Esophagus squamous epithelium (tissue), 5 donors: ENCODE data around the gene GPR31. TPM values are rescaled to one million over a fixed set of nuclear protein-coding genes. Genes with fewer than 3 reads are reported as not detected.

Source experiments
- DNase-seq: peaks from one replicate; lab custom pipeline; 2025; lab: John Stamatoyannopoulos, UW
- H3K27ac ChIP-seq, 4 donors: fragments of 200-600 bp; sonication (generic); one replicate each; pipeline ENCODE4 v1.5.1; 2016 to 2019; ENCODE audit warnings: mild to moderate bottlenecking in 1 of 4
- H3K27me3 ChIP-seq, 4 donors: fragments of 200-600 bp; sonication (generic); 1 replicate in 3 of 4; 2 replicates in 1 of 4; pipeline versions ENCODE4 v1.5.1 to v1.6.0; 2017 to 2021; ENCODE audit warnings: antibody characterized with exemption in 1 of 4
- H3K36me3 ChIP-seq, 3 donors: fragments of 200-600 bp; sonication (generic); one replicate each; pipeline ENCODE4 v1.5.1; 2016 to 2019
- H3K4me1 ChIP-seq, 3 donors: fragments of 200-600 bp; sonication (generic); one replicate each; pipeline ENCODE4 v1.5.1; 2017 to 2019
- H3K4me3 ChIP-seq, 4 donors: fragments of 200-600 bp; sonication (generic); 1 replicate in 3 of 4; 2 replicates in 1 of 4; pipeline ENCODE4 v1.5.1; 2016 to 2019; ENCODE audit warnings: mild to moderate bottlenecking in 2 of 4, moderate library complexity in 1 of 4
- H3K9me3 ChIP-seq, 3 donors: fragments of 200-600 bp; sonication (generic); one replicate each; pipeline ENCODE4 v1.5.1; 2016 to 2019
- CTCF ChIP-seq, 6 experiments: fragments of 450-650 bp in 4 of 6; fragments of 200-600 bp in 2 of 6; sonication (generic) in 2 of 6; IDR thresholded peaks; one replicate each; pipeline ENCODE4 v1.5.1; 2016 to 2019; ENCODE audit warnings: antibody characterized with exemption in 6 of 6, mild to moderate bottlenecking in 4 of 6, moderate library complexity in 4 of 6
- POLR2A ChIP-seq, 4 donors: fragments of 450-650 bp; IDR thresholded peaks; one replicate each; pipeline ENCODE4 v1.6.1; 2017; ENCODE audit warnings: antibody characterized with exemption in 4 of 4, mild to moderate bottlenecking in 4 of 4, moderate library complexity in 3 of 4
- WGBS, 2 donors: methylation state at CpG; one replicate each; pipeline ENCODE4 v1.1.5; 2018; 5-methylcytosine and 5-hydroxymethylcytosine counted together
- intact Hi-C: fragments of 100-400 bp; cut with DNase I; formaldehyde crosslinking; loops from one replicate; pipeline ENCODE4 v1.15.0; 2022
- total RNA-seq, 4 donors: library from RNA; depleted of rRNA; stranded (reverse); fragments of >200 nt; gene quantifications; one replicate each; pipeline ENCODE4 v1.1.0, GENCODE V29; 2016
- donor health status: DM: yes; HTN: yes; CAD: no.

GPR31 gene
- total RNA-seq, 4 donors from 2014 or later = not detected

- Histone ChIP-seq H3K27ac (no peak overlapping the region), H3K27me3 (peaks cover 0 to 81% (median 2%) of the 10 kb centered on the region in 4 donors), H3K4me1 (peaks cover 0 to 13% (median 0%) of the 10 kb centered on the region in 3 donors), H3K9me3 (no peaks in the 10 kb centered on the region), H3K4me3 (no peak overlapping the region), H3K36me3 (no peaks in the 10 kb centered on the region)
- TF ChIP-seq POLR2A (IDR thresholded peaks at IDR 0.05) (no peak), CTCF (IDR thresholded peaks at IDR 0.05) (no peak)
- intact Hi-C loops = no loop called here
- WGBS, 2 donors = 52 to 69% methylated on average over 15 of the region's 15 CpGs
- no peak for DNase-seq
Measured at GRCh38 chr6:167146135-167146534, 11.6 kb downstream of the GPR31 start.

- Histone ChIP-seq H3K9me3 (no peaks in the 10 kb centered on the region), H3K27me3 (peaks cover 0 to 86% (median 2%) of the 10 kb centered on the region in 4 donors), H3K4me1 (peaks cover 0 to 13% (median 0%) of the 10 kb centered on the region in 3 donors), H3K4me3 (no peak overlapping the region), H3K27ac (no peak overlapping the region), H3K36me3 (no peaks in the 10 kb centered on the region)
- intact Hi-C loops = no loop called here
- no peak for DNase-seq
- WGBS, 2 donors = 80 to 88% methylated on average over 6 to 9 of the region's 12 CpGs
- TF ChIP-seq POLR2A (IDR thresholded peaks at IDR 0.05) (no peak), CTCF (IDR thresholded peaks at IDR 0.05) (no peak)
Measured at GRCh38 chr6:167145461-167145860, 12.3 kb downstream of the GPR31 start.

GRCh38 chr6:167143041-167143440, 14.7 kb downstream of the GPR31 start:
- TF ChIP-seq CTCF (IDR thresholded peaks at IDR 0.05) (no peak), POLR2A (IDR thresholded peaks at IDR 0.05) (no peak)
- no peaks in the 10 kb centered on the region for H3K36me3 ChIP-seq
- DNase-seq = no peak
- H3K27ac ChIP-seq = no peak overlapping the region
- H3K4me1 ChIP-seq = peaks cover 0 to 13% (median 0%) of the 10 kb centered on the region in 3 donors
- H3K27me3 ChIP-seq = peaks cover 0 to 65% (median under 1%) of the 10 kb centered on the region in 4 donors
- intact Hi-C loops = loop anchor here (5.0 kb wide), 1 partner anchor 356 kb away; no protein-coding TSS in a partner anchor
- no peaks in the 10 kb centered on the region for H3K9me3 ChIP-seq
- no peak overlapping the region for H3K4me3 ChIP-seq
- WGBS, 2 donors = 86 to 87% methylated on average over 2 to 9 of the region's 9 CpGs

GRCh38 chr6:167142433-167142761, 15.4 kb downstream of the GPR31 start:
- no peak for DNase-seq
- H3K36me3 ChIP-seq = no peaks in the 10 kb centered on the region
- H3K27ac ChIP-seq = no peak overlapping the region
- 27 to 29% methylated on average over 4 of the region's 4 CpGs for WGBS, 2 donors
- no peak overlapping the region for H3K4me3 ChIP-seq
- intact Hi-C loops = loop anchor here (5.0 kb wide), 1 partner anchor 355 kb away; no protein-coding TSS in a partner anchor
- H3K27me3 ChIP-seq = peaks cover 0 to 59% (median 0%) of the 10 kb centered on the region in 4 donors
- no peaks in the 10 kb centered on the region for H3K9me3 ChIP-seq
- H3K4me1 ChIP-seq = peaks cover 0 to 12% (median 0%) of the 10 kb centered on the region in 3 donors
- no peak for TF ChIP-seq POLR2A (IDR thresholded peaks at IDR 0.05)
- TF ChIP-seq CTCF (IDR thresholded peaks at IDR 0.05) = peak in 1 of 6 experiments; percentile 19

GRCh38 chr6:167141667-167142432, 15.9 kb downstream of the GPR31 start:
- WGBS, 2 donors = 38 to 47% methylated on average over 17 to 18 of the region's 18 CpGs
- TF ChIP-seq CTCF (IDR thresholded peaks at IDR 0.05) = peak; percentile 47 to 75 (median 64)
- no peak for TF ChIP-seq POLR2A (IDR thresholded peaks at IDR 0.05)

More at GRCh38 chr6:167141667-167142432, 15.9 kb downstream of the GPR31 start:
- Histone ChIP-seq H3K9me3 (no peaks in the 10 kb centered on the region), H3K4me1 (peaks cover 0 to 7% (median 0%) of the 10 kb centered on the region in 3 donors), H3K36me3 (no peaks in the 10 kb centered on the region), H3K27me3 (peaks cover 0 to 58% (median 0%) of the 10 kb centered on the region in 4 donors), H3K4me3 (no peak overlapping the region), H3K27ac (no peak overlapping the region)
- DNase-seq = no peak
- intact Hi-C loops = loop anchor here (5.0 kb wide), 1 partner anchor 355 kb away; no protein-coding TSS in a partner anchor
